GM20000 (cell line): ENCODE measurements around the gene GMPR2.
"Not testable (repeated sequence)": the region's sequence is repeated elsewhere in the genome, so short reads cannot be mapped to it uniquely, and the experiment has no call there.

Source experiments
- DNase-seq: peaks from one replicate; pipeline ENCODE4 v3.0.0; 2012; ENCODE audit warnings: low spot score
- CTCF ChIP-seq: IDR thresholded peaks from 2 replicates; pipeline ENCODE4 v1.5.1; 2012; ENCODE audit warnings: mild to moderate bottlenecking, control low read depth; ENCODE audit errors: extremely low read depth, missing control alignments

The GMPR2 gene

GRCh38 chr14:24243336-24243836, 10.7 kb downstream of the GMPR2 start:
- DNase-seq = no peak

GRCh38 chr14:24245350-24245749, 12.6 kb downstream of the GMPR2 start:
- not testable (repeated sequence) for DNase-seq

More at GRCh38 chr14:24243336-24243836, 10.7 kb downstream of the GMPR2 start:
- no peak for TF ChIP-seq CTCF

- TF ChIP-seq CTCF = no peak
- peak; percentile 61 for DNase-seq
Observed at GRCh38 chr14:24246765-24247212, 14.1 kb downstream of the GMPR2 start.

GRCh38 chr14:24247422-24247821, 14.7 kb downstream of the GMPR2 start:
- TF ChIP-seq CTCF = no peak
- no peak for DNase-seq

- no peak for TF ChIP-seq CTCF
- DNase-seq = no peak
Observed at GRCh38 chr14:24249230-24250021, 16.7 kb downstream of the GMPR2 start.

GRCh38 chr14:24250354-24250753, 17.6 kb downstream of the GMPR2 start:
- DNase-seq = no peak
- TF ChIP-seq CTCF = no peak

GRCh38 chr14:24251880-24252288, 19.2 kb downstream of the GMPR2 start:
- DNase-seq = no peak
- TF ChIP-seq CTCF = no peak
